ENCODE results near the gene ALPL. TPM values are rescaled to one million over a fixed set of nuclear protein-coding genes. Genes with fewer than 3 reads are reported as not detected.

The ALPL gene
- total RNA-seq, 1 donor: 0.81 TPM

DNA sequence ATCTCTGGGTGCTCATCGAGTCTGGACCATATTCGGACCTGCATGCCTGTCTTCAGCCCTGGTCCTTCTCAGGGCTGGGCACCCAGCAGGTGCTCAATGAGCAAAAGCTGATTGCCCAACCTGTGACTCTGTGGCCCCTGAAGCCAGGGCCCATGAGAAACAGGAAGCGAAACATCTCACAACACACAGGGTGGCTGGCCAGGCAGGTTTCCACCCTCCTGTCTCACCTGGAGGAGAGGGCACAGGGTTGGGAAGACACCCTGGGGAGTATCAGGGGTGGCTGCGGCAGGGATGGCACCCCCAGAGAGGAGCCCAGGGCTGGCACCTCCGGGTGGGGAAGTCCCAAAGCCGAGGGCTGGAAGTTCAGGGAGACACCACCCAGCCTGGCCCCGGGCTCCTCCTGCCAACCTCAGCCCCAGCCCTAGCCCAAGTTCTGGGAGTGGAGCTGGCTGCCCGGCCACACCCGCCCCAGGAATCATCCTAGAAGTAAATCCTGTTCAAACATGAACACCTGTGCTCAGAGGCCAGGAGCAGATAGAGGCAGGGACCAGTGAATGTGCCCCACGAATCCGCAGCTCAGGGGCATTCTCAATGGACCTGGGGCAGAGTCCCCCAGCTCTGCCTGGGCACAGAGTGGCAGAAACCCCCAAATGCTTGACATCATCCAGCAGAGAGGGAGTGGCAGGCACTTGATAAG lies 105.3 kb downstream of the ALPL start:
- DNase-seq (ENCODE audit: low read depth in 2 of 3, low spot score in 2 of 3): no peak

DNA sequence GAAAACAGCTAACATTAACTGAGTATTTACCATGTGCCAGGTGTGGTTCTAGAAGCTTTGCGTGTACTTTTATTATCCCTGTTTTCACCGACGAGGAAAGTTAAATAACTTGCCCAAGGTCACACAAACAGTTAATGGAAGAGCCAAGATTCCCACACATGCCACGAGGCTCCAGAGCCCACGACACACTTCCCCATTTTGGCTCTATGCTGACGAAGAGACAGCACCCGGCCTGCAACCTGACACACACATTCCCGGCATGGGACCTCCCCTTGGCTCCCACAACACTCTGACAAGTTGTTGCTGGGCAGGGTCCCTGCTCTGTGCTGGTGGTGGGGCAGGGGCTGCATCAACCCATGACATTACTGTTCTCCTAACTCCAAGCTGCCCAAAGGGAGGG lies 107.1 kb downstream of the ALPL start:
- DNase-seq (ENCODE audit: low read depth in 2 of 3, low spot score in 2 of 3): no peak

DNA sequence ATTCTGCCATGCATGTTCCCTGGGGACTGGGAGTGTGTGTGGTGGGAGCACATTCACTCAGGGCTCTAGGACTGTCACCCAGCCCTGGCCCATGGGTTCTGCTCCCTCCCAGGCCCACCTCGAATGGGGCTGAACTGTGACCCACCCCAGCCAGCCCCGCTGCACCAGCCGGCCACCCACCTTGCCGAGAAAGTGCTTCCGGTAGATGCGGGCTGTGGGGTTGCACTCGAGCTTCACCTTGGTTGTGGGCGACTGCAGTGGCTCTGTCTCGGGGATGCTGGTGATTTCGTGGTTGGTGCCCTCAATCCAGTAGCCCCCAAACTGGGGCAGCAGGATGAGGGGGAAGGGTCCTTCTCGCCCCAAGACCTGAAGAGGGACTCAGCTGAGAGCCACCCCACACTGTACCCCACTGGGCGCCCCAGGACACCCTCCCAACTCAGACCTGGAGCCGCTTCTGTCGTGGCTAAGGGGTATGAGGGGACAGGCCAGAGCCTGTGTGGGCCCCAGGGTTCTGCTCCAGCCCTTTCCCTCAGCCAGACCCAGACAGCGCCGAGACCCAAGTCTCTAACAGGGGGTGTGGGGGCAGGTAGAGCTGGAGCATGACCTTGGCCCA lies 108.0 kb downstream of the ALPL start:
- DNase-seq (ENCODE audit: low read depth in 2 of 3, low spot score in 2 of 3): no peak

DNA sequence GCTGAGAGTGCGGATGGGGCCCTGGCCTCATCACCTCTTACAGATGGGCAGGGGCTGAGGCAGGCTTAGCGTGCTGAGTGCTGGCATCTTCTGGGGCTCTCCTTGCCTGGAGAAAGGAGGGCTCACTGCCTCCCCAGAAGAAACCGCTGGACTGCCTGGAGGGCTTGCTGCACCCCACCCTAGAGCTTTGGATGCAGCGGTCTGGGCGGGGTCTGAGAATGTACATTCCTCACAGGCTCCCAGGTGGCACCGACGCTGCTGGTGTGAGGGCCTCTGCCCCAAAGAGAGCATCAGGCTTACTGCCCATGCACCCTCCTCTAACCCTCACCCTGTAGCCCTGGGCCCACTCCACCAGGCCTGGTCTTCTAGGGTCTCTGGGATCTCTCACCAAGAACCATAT lies 108.8 kb downstream of the ALPL start:
- DNase-seq (ENCODE audit: low read depth in 2 of 3, low spot score in 2 of 3): no peak

DNA sequence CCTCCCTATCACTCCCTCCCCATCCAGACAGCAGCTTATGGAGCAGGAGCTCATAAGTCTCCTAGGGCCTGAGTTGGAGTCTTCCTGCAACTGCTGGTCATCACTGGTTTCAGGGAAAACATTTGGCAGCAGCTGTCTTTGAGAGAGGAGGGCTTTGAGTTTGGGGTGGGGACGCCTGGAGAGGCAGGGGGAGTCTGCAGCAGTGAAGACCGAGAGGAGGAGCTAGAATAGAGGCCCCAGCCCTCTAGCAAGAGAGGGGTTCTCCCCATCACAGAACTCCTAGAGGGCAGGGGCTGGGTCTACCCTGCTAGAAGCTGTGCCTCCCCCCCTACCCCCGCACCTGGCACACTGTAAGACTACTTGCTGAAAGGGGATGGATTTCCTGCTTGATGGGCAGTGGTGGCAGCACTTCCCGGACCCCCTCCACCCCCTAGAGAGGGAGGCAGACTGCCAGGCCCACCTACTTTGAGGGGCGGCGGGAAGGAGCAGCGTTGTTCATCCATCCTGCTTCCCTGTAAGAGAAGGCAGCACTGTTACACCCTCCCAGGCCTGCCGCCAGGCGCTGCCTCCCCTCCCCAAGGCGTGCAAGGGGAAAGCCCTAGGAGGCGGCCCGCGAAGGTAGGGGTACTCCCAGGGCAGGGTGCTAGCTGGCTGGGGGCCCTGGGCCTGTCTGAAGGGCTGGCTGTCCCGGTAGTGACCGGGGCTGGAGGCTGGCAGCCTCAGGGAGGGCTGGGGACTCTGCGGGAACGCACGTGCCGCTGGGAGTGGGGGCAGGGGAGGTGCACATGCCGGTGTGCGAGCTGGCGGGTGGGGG lies 109.5 kb downstream of the ALPL start:
- no peak for DNase-seq (ENCODE audit: low read depth in 2 of 3, low spot score in 2 of 3)

DNA sequence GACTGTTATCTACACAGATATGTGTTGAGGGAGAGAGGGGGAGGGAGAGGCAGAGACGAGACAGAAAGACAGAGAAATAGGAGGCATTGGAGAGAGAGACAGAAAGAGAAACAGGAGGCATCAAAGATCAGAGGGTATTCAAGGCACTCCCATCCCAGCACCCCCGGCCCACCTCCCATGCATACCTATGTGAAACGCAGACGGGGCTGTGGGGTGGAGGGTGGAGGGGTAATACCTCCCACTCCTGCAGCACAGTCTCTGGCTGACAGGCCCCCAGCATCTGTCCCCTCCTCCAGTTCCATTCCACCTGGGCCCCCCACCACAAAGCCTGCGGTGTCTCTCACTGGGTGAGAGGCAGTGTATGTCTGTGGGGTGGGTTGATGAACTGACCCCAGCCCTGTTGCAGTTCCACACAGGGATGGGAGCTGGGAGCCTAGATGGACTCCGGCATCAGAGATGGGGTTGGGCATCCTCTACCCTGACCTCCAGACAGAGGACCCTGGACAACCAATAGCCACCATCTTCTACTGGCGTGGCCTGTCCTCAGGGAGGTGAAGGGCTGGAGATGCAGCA lies 110.2 kb downstream of the ALPL start:
- no peak for DNase-seq (ENCODE audit: low read depth in 2 of 3, low spot score in 2 of 3)

DNA sequence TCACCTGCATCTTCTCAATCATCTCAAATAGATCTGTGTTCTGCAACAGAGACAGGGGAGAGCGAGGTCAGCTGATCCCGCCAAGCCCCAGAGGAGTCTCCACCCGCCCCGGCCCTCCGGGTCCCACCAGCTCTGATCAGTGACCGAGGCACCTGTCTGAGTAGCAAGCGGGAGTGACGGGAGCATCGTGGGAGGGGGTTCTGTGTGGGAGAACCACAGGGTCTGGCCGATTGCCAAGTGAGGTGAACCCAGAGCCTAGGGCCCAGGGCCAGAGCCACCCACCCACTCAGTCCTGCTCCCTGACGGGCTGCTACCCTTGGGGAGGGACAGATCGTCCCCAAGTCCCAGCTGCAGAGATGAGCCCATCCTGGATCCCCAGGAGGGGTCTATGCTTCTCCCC lies 110.8 kb downstream of the ALPL start:
- no peak for DNase-seq (ENCODE audit: low read depth in 2 of 3, low spot score in 2 of 3)

DNA sequence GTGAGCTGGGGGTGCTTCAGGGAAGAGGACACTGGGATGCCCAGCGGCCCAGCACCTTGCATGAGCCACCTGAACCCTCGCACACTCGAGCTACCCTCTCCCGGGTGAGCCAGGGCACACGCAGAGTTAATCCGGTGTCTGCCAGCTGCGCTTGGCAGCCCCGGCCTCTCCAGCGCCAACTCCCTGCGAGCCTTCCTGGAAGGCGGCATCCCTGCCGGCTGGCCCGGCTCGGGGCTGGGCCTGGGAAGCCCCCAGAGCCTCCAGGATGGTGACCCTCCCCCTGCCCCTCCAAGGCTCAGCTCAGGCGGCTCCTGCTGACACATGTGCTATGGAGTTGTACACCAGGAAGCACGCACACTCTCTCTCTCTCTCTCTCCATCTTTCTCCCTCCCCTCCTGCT lies 111.3 kb downstream of the ALPL start:
- no peak for DNase-seq (ENCODE audit: low read depth in 2 of 3, low spot score in 2 of 3)

DNA sequence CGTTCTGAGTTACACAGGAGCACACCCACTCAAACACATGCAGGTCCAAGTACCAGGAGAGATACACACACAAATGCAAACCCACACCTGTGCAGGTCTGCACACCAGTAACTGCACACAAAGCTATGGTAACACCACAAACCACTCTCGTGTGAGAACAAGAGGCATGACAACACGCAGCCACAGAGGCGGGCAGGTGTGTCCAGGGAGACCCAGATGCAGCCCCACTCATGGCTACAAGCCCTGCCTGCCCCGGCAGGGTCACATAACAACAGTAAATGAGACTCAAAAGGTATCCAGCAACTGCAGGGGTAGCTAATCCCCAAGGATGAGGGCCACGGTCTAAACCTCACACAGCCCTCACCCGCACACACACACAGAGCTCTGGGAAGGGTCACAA lies 111.8 kb downstream of the ALPL start:
- DNase-seq (ENCODE audit: low read depth in 2 of 3, low spot score in 2 of 3): no peak

DNA sequence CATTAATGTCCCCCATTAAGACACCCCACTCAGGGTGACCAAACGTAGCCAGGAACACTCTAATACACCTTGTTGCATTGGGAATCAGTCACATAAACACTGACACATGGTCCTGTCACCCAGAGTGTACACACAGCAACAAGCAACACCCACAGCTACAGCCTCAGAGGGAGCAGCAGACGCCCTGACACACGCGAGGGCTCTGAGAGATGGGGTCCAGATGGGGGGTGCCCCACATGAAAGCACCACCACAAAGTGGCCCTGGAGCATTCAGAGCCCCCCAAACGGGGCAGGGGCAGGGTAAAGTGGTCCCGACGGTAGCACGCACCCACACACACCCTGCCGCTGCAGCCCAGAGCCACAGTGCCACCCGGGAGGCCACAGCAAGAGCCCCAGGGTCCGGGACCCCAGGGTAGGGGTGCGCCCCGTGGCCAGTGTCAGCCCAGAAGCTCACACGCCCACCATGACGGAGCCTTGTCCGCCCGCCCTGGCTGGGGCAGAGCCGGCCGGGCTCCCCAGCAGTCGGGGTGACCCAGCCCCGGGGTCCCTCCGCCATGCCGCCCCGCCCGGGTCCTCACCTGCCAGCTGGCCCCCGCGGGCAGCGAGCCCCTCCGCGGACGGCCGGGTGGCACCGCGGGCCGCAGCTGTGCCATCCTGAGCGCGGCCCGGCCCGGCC lies 112.7 kb downstream of the ALPL start:
- DNase-seq (ENCODE audit: low read depth in 2 of 3, low spot score in 2 of 3): no peak

DNA sequence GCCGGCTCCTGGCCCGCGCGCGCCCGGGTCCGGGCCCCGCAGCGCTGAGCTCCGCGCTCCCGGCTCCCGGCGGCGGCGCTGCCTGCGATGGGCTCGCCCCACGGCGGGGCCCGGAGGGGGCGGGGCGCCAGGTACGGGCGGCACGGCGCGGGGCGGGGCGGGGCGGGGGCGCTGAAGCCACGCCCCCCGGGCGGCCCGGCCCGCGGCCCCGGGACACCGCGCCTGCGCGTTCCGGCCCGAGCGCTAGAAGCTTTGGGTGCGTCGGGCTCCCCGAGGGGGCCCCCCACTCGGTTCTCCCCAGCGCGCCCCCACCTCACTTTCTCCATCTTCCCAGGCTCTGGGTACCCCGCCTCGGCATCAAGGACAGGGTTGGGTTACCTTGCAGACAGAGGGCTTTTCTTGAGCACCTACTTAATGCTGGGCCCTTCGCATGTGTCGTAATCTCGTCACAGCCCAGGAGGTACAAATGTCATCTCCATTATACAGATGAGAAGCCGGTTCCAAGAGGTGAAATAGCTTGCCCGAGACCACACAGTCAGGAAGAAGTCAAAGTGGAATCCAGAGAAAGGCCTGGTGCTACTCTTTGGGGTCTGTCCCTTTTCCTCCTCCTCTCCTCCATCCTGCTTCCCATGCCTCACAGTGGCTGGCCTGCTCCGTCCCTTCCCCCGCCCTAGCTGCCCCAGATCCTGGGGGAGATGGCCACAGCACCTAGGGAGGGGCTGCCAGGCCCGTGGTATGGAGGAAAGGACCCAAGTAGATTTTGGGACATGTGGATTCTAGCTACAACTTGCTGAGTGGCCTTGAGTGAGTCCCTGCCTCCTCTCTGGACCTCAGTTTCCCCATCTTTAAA lies 113.5 kb downstream of the ALPL start:
- DNase-seq (ENCODE audit: low read depth in 2 of 3, low spot score in 2 of 3): peak in 2 of 3 donors; percentile 11 to 45

DNA sequence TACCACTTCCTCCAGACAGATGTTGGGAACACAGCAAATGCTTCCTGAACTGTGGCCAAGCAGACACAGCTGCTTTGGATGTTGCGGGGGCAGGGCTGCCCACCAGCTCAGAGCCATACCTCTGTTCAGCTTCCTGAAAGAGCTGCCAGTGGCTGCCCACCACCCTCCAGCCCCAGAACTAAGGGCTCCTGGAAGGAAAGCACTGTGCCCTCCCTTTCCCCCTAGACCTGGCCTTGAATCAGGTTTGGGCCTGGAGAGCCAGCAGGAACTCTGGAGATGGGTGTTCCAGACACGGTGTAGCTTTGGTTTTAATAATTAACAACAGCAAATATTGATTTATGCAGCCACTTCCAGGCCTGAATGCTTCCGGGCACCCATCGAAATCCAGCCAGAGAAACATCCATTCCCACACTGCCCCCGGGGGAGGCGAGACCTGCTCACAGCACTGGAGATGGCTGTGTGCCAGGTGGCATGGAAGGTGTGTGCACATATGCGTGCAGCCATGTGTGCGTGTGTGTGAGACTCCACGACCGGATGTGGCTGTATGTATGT lies 114.3 kb downstream of the ALPL start:
- no peak for DNase-seq (ENCODE audit: low read depth in 2 of 3, low spot score in 2 of 3)

DNA sequence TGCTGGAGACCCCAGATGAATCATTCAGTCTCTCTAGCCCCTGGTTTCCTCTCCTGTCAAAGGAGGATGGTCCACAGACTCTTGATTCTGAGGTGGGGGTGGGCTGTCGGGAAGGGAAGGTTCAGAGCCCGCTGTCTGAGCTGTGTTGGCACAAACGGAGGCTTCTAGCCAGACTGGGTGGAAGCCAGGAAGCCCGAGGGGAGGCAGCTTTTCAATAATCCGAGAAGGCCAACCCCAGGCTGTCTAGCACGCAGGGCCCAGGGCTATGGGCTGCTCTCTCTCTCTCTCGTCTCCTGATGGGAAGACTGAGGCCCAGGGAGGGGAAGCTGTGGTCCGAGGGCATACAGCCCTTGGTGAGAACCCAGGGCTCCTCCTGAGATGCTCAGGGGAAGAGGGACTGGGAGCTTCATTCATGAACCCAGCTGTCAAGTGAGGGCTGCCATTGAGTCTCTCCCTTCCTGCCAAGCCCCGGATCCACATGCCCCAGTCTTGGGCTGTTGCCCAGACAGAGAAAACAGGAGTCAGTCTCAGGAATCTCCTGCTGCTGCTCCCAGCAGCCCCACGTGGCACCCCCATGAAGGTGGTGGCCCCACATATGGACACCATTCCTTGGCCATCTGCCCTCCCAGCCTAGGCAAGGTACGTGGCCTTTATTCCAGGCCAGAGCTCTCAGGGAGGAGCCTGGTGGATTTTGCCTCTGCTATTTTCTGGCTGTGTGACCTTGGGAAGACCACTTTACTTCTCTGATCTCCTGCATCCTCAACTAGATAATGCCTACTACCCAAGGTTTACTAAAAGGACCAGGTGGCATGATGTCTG lies 115.6 kb downstream of the ALPL start:
- no peak for DNase-seq (ENCODE audit: low read depth in 2 of 3, low spot score in 2 of 3)

DNA sequence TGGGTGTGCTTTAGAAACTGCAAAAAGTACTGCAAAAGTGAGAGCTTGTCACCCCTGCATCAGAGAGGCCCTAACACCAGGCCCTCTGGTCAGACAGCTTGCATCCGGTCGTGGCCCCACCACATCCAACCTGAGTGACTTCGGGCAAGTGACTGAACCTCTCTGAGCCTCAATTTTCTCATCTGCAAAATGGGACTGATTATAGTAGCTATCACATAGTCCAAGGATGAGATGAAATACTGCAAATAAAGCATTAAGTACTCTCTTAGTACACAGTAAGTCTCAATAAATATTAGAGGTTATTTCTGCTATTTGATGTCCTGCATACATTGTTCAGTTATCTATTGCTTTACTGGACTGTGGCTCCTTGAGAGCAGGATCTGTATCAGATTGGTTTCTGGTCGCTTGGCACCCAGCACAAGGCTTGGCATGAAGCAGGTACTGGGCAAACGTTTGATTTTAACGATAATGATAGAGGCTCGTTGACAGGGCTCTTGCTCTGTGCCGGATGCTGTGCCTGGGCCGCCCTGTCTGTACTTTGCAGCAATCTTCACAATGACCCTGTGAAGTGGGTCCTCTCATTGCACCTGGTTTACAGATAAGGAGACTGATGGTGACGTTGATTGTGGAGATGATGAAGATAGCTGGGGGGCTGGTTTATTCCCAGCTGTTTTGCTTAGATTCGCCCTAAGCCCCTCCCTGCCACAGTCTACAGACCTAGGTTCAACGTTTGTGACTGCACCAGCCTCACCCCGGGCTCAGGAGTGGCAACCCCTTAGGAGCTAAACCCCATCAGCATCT lies 116.4 kb downstream of the ALPL start:
- DNase-seq (ENCODE audit: low read depth in 2 of 3, low spot score in 2 of 3): no peak

DNA sequence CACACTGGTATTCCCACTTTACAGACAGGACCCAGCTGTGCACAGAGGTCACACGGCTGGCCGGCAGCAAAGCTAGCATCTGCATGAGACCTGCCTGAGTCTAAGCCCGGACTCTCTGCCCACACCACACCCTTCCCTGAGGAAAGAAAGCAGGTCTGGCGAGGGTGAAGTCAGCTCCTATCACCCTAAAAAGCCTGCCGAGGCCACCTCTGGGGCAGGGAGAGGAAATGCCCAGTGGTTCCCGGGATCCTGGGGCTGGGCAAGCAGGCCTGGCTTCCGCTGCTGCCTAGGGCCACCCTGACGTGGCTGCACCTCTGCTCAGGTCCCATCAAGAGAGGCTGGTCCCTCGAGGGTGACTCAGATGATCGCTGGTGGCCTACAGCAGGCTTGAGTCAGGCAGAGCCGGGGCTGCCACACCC lies 117.7 kb downstream of the ALPL start:
- no peak for DNase-seq (ENCODE audit: low read depth in 2 of 3, low spot score in 2 of 3)

Measured in hematopoietic multipotent progenitor cell (in vitro differentiated cells).